22Rv1 (cell line): ENCODE data around the gene SLC12A1.

Experiments
- ZFX ChIP-seq: fragments of 450-650 bp; IDR thresholded peaks from 2 replicates; pipeline ENCODE4 v1.6.1; 2017; ENCODE audit warnings: antibody characterized with exemption, borderline replicate concordance
- TF ChIP-seq, protein P1 (sequence below): fragments of 450-650 bp; IDR thresholded peaks from 2 replicates; pipeline ENCODE4 v1.5.1; 2017; ENCODE audit warnings: mild to moderate bottlenecking

DNA sequence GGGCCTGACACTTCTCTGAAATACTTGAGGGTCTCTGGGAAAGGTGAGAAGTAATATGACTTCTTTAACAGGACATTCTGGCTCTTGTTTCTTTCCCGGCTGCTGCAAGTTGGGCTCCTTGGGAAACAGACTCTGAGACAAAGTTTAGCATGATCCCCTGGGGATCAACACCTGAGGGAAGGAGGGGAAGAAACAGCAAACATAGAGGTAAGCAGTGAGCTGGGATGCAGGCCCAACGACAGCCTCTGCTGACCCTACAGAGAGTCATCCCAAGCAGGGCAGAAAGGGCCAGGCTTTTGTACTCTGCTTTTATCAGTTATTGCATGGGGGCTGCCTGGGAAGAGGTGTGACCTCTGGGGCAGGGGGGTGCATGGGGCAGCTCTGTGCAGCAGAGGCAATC, 98.3 kb downstream of the SLC12A1 start:
- TF ChIP-seq, protein P1, sequence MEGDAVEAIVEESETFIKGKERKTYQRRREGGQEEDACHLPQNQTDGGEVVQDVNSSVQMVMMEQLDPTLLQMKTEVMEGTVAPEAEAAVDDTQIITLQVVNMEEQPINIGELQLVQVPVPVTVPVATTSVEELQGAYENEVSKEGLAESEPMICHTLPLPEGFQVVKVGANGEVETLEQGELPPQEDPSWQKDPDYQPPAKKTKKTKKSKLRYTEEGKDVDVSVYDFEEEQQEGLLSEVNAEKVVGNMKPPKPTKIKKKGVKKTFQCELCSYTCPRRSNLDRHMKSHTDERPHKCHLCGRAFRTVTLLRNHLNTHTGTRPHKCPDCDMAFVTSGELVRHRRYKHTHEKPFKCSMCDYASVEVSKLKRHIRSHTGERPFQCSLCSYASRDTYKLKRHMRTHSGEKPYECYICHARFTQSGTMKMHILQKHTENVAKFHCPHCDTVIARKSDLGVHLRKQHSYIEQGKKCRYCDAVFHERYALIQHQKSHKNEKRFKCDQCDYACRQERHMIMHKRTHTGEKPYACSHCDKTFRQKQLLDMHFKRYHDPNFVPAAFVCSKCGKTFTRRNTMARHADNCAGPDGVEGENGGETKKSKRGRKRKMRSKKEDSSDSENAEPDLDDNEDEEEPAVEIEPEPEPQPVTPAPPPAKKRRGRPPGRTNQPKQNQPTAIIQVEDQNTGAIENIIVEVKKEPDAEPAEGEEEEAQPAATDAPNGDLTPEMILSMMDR: no peak
- no peak for TF ChIP-seq ZFX
